ENCODE results near the gene PRAC2.

The PRAC2 gene

DNA sequence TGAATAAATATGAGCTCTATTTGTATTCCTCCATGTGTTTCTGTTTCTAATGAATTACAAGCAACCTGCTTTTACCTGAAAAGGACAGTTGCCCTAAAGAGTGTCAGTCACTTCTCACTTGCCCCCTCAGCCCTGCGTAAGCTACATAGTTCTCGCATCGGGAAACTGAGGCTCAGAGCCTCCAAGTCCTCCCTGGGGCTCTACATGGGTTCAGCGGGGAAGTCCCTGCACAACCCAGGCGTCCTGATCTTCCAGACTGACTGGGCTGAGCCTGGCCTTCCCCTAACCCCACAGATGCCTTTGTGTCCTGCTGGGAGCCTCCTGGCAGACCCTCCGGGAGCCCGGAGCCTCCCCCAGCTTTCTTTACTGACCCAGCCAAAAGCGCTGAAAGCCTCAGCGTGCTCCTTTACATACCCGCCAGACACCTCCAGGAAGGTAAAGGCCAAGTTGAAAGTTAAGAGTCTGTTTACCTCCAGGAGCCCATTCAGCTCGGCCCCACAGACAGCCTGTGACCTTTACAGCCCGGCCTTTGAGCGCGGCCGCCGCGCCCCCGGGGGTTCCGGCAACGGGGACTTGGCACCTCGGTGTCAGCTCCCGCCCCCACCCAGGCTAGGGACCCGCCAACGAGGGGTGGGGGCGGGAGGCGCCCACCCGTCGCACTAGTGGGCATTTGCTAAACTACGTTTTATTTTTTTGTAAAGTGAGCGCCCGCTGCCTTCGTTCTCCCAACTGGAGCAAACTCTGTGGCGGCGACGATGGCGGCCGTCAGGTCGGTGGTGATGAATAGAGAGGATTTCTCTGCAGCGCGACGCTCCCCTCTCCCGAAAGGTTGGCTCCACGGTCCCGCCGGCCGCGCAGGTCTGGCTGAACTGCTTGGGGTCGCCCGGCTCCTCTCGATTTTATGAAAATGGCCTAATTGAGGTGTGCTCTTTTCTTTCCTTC is 10.0 kb downstream of the PRAC2 start:
- in situ Hi-C loops (cut with MboI; ENCODE audit: low sequenced_read_pairs): no loop called here

DNA sequence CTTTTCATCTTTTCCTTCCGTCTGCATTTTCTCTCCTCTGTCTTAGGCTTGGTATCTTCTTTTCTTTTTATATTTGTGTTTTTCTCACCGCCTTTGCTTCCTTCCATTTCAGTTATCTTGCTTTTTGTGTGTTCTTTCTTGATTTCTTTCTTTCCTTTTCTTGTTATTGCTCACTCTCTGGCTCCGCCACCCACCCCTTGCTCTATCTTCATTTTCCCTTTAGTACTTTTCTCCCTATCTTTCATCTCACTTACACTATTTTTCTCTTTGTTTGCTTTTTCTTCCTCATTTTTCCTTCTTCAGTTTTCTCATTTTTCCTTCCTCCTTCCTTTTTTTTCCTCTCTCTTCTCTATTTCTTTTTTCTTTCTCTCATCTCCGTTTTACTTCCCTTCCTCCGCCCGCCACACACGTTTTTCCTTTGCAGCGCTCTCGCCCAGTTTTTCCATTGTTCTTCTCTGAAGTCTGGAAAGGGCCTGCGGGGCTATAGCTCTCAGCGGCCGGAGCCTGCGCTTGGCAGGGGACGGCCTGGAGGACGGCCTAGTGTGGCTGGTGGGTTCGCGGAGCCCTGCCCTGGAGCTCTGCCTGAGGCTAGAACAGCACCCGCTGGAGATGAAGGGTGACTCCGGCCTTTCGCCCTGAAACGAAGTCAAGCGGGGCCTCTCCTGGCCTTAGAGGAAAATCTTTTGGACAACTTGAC is 10.8 kb downstream of the PRAC2 start:
- in situ Hi-C loops (cut with MboI; ENCODE audit: low sequenced_read_pairs): no loop called here

DNA sequence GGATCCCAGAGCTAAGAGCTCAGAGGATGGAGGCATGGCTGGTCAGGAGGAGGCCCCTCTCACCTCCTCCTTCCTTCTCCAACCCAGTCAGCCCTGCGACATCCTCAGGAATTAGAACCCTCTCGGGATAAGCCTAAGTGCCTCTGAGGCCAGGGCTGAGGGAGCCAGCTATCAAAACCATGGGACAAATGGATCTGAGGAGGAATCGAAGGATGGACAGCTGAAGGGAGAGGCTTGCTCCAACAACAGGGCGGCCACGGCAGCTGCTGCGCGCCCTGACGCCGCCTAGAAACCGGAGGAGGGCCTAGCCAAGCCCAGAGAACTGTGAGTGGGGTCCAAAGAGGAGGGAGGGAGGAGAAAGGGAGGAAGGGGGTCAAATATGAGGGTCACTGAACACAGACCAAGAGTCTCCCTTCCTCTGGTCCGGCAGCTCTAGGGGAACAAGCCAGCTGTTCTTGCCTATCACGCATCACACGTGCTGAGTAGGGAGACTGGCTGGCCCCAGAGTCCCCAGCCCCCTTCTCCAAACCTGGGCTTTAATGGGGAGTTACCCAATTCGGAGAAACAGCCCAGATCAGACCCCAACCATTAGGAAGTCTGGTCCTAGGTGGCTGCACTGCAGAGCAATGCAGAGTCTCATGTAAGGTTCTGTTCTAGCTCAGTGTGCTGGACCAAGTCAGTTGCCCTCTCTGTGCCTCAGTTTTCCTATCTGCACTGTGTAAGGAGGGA is 11.5 kb downstream of the PRAC2 start:
- in situ Hi-C loops (cut with MboI; ENCODE audit: low sequenced_read_pairs): no loop called here

DNA sequence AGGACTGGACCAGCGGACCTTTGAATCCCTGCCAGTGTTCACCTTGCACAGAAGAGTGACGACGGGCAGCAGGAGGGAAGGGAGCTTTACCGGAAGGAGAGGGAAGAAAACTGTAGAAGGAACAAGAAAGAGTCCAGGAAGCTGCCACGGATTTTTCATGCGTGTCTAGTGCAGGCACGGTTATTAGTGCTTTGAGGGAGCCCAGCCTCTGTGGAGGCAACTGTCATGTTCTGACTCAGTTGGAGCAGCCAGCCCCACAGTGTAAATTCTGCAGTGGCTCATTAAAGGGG is 12.0 kb downstream of the PRAC2 start:
- in situ Hi-C loops (cut with MboI; ENCODE audit: low sequenced_read_pairs): no loop called here

DNA sequence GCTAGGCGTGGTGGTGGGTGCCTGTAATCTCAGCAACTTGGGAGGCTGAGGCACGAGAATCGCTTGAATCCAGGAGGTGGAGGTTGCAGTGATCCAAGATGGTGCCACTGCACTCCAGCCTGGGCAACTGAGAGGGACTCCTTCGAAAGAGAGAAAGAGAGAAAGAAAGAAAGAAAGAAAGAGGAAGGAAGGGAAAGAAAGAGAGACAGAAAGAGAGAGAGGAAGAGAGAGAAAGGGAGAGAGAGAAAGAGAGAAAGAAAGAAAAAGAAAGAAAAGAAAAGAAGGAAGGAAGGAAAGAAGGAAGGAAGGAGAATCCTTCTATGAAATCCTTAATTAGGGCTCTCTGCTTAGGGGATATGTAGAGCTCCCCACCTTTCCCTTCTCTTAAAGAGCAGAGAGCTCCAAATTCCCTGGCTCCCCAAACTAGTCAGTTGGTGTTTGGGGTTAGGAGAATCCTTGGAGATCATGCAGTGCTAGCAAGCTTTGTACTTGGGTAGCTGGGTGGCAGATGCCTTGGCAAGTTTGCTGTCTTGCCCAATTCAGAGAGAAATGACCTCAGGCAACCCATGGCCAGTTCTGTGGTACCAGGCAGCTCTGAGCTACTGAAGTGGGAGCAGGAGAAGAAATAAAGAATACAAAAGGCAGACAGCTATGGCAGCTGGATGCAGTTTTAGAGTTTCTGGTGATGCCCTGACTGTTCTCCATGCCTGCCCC is 14.5 kb downstream of the PRAC2 start:
- in situ Hi-C loops (cut with MboI; ENCODE audit: low sequenced_read_pairs): no loop called here

DNA sequence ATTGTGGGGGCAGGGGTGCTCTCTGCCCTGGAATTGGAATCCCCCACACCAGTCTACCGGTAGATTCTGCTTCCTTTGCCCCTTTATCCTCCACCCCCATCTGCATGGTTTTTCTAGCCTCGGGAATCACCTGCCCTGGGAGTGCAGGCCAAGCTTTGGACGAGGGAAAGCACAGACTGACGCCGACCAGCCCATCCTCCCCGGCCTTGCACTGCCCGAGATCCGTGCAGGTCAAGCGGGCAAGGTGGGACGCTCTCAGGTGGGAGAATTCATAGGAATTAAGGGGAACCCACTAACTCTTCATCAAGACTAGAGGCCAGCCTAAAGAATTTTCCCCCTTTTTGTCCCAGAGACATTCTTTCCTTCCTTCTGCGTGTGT is 15.4 kb downstream of the PRAC2 start:
- in situ Hi-C loops (cut with MboI; ENCODE audit: low sequenced_read_pairs): no loop called here

DNA sequence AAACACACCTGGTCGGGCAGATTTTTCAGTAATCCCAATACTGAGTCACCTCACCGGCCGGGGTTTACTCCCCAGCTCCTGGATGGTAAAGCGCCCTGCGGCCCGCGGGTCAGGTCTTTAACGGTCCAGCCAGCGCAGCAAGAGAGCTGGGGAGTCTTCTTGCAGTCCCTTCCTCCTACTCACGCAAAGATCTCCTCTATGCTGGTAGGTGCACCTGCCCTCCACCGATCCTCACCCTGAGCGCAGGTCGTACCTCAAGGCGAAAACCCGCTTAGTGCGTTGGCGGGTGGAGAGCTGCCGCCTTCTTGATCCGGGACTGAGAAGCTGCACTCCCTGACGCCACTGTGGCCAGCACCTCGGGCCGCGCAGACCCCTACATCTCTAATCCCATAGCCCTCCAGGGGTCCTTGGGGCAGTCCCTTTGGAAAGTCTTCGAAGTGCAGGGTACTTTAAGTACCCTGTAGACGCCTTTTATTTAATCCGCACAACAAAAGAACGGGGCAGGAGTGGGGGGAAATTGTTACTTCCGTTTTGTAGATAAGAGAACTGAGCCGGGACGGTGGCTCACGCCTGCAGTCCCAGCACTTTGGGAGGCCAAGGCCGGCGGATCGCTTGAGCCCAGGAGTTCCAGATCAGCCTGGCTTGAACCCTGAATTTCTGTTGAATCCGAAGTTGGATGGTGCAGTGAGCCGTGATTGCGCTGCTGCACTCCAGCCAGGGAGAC is 16.0 kb downstream of the PRAC2 start:
- in situ Hi-C loops (cut with MboI; ENCODE audit: low sequenced_read_pairs): no loop called here

DNA sequence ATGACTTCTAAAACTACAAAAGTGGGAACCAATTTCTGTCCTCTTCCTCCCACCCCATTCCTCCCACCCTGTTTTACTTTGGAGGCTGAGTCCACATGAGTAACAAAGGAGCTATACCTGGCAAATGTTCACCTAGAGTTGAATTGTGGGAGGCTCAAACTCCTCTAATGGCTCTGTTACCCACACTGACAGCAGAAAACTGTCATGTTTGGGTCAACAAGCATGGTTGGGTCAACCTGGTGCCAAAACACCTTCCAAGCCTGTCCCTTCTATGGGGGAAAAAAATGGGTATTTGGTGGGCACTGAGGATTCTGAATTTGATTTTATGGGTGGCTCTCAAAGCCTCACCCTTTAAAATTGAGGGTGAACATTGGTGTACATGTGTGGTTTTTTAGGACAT is 17.6 kb downstream of the PRAC2 start:
- in situ Hi-C loops (cut with MboI; ENCODE audit: low sequenced_read_pairs): no loop called here

DNA sequence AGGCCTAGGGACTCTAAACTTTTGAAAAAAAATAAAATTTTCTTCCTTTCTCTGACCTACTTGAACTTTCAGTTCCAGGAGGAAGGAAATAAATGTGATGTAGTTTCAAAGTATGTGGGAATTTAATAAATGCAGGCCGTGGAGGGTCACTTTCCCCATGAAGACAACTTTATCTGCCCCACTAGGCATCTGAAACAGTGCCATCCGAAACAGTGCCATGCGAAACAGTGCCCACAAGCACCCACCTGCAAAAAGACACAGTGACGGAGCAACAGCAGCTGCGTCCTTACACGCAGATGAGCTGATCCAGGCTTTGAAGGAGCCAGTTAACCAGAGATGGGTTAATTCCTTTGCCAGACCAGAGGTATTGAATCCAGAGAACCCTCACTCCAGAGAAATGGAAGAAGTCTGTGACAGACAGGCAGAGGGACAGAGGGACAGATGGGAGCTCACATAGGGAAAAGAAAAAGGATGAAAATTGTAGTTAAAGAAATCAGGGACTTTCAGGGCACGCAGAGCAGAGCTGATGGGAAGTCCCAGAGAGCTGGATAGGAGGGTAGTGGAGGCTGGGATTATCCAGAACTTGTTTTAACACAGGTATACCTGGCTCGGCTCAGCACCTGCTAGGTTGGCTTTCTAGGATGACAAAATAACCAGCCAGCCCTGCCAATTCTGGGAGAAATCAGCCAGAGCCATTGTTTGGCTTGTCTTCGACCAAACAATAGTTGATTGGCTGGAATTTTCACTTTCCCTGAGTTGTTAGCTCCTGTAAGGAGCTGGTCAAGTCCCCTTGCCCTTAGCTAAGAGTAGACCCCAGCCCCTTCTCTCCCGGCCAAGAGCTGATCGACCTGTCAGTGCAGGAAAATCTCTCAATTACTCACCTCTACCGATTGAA is 22.6 kb downstream of the PRAC2 start:
- in situ Hi-C loops (cut with MboI; ENCODE audit: low sequenced_read_pairs): no loop called here

DNA sequence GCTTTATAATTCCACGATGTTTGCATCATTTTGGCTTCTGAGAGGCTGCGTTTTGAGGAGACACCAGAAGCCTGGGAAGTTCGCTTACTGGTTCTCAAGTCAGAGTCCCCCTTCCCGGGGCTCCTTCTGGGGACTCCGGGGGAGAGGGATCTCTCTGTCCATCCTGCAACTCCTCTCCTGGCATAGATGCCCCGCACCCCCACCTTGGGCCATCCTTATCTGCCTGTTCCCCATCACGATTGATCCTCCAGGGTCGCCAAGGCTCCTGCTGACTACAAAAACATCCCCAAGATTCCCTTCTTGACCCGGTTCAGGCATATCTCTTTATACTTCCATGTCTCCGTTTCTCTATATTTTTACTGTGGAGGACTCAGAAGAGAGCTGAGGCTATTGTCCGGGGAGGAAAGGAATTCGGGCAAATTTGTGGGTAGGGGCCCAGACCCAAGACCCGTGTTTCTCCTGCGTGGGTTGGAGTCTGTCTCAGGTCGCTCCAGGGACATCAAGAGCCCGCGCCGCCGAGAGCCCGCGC is 24.0 kb downstream of the PRAC2 start:
- in situ Hi-C loops (cut with MboI; ENCODE audit: low sequenced_read_pairs): no loop called here

DNA sequence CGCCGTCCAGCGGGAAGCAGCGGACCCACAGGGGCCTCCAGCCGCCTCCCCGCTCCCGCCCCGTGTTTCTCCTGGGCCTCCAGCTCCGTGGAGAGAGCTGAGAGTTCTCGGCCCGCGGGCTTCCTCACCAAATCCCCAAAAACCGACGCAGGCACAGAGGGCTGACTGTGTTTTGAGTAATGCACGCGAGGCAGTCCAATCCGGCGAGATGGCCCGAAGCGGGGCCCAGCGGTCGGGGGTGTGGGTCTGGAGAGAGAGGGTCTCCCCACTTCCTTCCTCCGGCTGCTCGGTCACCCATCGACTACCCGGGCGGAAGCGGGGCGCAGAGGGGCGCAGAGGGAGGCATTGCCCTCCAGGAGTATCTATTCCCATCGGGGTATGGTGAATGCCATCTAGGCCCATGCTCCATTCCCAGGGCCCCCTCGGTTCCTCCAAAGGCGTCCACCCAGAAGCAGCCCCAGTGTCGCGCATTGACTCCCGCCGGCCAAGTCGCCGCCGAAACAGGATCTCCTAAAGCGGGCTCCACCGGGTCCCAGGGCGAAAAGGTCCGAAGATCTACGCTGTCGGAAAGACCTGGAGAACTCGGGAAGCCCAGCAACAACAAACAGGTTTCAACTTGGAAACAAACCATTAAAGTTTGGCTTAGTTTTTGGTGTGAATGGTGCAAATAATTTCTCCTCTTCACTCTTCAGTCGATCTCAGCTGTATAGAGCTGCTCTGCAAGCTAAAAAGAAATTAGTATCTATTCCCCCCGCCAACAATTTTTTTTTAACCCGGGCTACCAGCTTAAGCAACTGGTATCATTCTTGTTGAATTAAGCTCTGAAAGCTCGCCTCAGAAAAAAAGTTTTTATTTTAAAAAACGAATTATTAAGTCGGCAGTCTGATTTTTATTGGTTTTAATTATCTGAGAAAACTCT is 24.7 kb downstream of the PRAC2 start:
- in situ Hi-C loops (cut with MboI; ENCODE audit: low sequenced_read_pairs): no loop called here

DNA sequence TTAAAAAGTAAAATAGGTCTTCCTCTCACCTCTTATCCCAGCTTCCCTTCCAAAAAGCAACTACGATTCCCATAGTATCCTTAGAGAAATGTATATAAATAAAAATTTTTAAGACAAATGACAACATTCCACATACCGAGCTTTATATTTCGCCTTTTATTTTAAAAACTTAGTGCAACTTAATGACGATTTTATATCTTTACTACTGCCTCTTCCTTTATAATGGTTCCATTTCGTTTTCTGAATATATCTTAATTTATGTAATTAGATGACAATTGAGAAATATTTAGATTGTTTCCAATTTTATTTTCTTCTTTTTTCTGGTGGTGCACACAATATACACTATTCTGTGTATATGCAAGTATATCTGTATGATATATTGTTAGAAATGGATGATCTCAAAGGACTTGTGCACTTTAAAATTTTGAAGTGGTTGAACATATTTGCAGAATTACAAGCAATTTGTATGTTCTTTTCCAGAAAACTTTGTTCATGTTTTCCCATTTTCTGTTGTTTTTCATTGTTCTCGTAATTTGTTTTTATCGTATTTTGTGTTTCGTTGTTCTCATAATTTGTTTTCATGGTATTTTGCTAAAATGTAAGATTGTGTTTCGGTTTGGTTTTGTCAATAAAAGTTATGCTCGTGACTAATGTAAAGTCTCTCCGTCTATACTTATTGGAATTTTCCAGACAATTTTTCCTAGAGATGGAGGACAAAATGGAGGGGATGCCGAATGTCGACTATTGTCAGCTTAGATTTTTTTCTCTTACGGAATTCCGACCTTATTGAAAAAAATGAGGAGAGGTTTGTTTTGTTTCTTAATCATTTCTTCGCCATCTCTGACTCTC is 26.0 kb downstream of the PRAC2 start:
- in situ Hi-C loops (cut with MboI; ENCODE audit: low sequenced_read_pairs): no loop called here

DNA sequence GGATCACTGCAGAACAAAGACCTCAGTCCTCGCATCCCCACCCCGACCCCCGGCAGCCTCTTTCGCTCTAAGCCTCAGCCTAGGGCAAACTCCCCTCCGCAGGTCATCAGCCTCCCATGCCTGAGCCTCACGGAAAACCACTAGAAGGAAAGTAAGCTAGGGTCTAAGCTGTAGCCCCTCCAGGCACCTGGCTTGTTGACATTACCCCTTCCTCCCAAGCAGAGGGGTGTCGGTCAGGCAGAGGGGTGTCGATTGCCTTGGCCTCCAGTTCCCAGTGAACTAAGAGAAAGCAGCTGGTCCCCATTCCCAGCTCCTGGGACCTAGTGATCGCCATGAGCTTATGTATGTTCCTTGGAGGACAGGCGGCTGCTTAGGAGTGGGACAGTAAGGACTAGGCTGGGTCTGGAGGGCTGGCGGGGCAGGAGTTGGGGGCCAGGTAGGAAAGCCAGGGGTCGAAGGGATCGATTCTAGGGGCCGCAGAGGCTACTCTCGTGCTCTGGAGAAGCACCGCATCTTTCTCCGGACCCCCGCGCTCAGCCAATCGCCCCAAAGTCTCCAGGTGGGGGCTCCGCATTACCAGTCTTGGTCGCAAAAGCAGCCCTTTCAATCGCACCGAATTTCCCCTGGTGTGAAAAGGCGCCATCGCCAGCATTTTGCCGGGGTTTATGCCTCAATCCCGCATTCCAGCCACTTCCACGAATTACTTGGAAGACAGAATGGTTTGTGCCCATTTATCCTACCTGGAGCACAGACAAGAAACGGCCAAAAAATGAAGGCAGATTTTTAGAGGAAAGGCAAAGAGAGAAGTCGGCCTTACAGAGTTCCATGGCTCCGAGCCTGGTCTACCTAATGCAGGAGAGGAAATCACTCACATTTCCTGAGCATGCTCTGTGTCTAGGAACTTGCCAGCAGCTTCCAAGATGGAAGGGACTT is 26.9 kb downstream of the PRAC2 start:
- in situ Hi-C loops (cut with MboI; ENCODE audit: low sequenced_read_pairs): no loop called here

DNA sequence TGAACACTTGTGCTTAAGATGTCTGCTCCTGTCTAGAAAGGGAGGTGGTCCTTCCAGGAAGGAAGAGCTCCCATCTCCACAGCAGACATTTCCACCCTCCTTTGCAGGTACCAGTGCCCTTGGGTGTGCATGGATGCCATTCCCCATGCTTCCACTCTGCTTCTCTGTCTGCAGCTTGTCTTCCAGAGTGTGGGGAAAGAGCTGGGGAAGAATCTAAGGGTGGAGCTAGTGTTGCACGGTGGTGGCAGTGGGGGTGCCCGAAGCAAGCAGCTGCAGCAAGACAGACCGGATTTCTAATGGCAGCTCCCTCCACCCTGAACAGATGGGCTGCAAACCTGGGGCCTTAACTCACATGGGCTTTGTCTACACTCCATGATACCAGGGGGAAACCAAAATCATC is 28.2 kb downstream of the PRAC2 start:
- in situ Hi-C loops (cut with MboI; ENCODE audit: low sequenced_read_pairs): no loop called here

DNA sequence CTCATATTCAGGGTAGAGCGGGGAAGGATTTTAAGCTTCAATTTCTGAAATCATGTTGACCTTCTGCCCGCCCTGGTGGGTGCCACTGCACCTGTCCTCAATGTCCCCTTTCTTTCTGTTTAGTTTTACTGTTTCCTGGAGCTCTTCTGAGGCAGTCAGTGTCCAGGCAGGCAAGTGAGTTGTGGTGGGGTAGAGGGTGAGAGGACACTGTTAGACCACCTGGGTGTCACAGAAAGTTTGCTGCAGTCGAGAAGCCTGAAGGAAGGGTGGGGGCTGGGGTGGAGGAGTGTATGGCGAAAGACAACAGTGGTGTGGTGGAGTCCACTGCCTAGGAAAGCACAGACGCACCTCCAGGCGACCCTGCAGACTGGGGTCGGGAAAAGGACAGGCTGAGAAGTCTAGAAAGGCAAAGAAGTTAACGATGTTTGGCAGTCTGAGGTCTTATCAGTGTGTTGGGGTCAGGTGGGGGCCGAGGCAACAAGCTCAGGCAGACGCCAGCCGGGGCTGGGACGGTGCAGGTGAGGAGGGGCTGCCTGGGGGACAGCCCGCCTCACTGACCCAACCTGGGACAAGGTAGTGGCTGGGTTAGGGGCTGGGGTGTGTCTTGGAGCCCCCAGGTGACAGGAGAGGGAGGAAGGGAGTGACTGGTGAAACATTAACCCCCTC is 28.9 kb downstream of the PRAC2 start:
- in situ Hi-C loops (cut with MboI; ENCODE audit: low sequenced_read_pairs): no loop called here

All from hTERT RPE-1 (cell line).